ENCODE measurements around the gene RARB. TPM values are rescaled to one million over a fixed set of nuclear protein-coding genes. Genes with fewer than 3 reads are reported as not detected.

RARB gene
- total and polyA plus RNA-seq, 8 donors = 1.7 to 28.0 (median 9.0) TPM

DNA sequence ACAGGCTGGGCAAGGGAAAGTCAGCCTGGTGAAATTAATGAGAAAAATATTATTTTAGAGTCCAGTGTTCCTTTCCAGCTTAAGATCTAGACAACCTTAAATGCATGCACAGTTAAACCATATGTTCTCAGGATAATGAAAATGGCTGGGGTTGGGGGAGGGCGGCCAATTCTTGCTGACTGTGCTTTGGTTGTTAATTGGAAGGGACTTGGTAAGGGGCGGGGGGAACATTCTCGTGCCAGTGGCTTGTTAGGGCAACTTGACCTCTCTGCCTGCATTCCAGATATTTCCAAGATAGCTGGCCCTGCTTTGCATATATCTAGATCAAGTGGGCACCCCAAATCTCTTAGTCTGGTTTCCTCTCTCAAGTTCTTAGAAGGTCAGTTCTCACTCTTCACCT, 124.2 kb downstream of the RARB start:
- no peak overlapping the region for H3K27ac ChIP-seq
- no peaks in the 10 kb centered on the region for H3K9me3 ChIP-seq
- 87 to 95% (median 92%) methylated on average over 3 of the region's 3 CpGs for WGBS, 5 donors
- no peaks in the 10 kb centered on the region for H3K36me3 ChIP-seq
- no peak for DNase-seq
- TF ChIP-seq POLR2A (IDR thresholded peaks at IDR 0.05) (no peak), POLR2AphosphoS5 (IDR thresholded peaks at IDR 0.05) (no peak), EP300 (IDR thresholded peaks at IDR 0.05) (no peak)
- TF ChIP-seq, protein P1, sequence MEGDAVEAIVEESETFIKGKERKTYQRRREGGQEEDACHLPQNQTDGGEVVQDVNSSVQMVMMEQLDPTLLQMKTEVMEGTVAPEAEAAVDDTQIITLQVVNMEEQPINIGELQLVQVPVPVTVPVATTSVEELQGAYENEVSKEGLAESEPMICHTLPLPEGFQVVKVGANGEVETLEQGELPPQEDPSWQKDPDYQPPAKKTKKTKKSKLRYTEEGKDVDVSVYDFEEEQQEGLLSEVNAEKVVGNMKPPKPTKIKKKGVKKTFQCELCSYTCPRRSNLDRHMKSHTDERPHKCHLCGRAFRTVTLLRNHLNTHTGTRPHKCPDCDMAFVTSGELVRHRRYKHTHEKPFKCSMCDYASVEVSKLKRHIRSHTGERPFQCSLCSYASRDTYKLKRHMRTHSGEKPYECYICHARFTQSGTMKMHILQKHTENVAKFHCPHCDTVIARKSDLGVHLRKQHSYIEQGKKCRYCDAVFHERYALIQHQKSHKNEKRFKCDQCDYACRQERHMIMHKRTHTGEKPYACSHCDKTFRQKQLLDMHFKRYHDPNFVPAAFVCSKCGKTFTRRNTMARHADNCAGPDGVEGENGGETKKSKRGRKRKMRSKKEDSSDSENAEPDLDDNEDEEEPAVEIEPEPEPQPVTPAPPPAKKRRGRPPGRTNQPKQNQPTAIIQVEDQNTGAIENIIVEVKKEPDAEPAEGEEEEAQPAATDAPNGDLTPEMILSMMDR (IDR thresholded peaks at IDR 0.05) = no peak
- H3K4me1 ChIP-seq = peaks cover 0 to 15% (median 6%) of the 10 kb centered on the region in 4 donors
- intact Hi-C loops (cut with DNase I; ENCODE audit: low total_unique reads) = no loop called here
- H3K27me3 ChIP-seq = no peaks in the 10 kb centered on the region
- no peak overlapping the region for H3K4me3 ChIP-seq

DNA sequence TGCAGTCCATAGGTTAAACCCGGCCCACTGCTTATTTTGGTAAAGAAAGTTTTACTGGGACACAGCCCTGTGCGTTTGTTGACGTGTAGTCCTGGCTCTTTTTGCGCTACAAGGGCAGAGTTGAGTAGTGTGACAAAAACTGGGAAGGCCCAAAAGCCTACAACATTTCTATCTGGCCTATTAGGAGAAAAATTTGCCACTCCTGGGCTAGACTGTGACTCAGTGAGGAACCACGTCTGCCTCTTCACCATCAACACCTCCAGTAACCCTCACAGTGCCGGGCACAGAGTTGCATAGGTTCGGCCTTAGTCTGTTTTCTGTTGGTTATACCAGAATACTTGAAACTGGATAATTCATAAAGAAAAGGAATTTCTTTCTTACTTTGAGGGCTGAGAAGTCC, 126.3 kb downstream of the RARB start:
- no peaks in the 10 kb centered on the region for H3K27me3 ChIP-seq
- H3K36me3 ChIP-seq = no peaks in the 10 kb centered on the region
- no peak overlapping the region for H3K4me3 ChIP-seq
- peaks cover 5 to 28% (median 19%) of the 10 kb centered on the region in 4 donors for H3K4me1 ChIP-seq
- DNase-seq = no peak
- TF ChIP-seq POLR2AphosphoS5 (IDR thresholded peaks at IDR 0.05) (no peak), POLR2A (IDR thresholded peaks at IDR 0.05) (no peak), EP300 (IDR thresholded peaks at IDR 0.05) (no peak)
- TF ChIP-seq, protein P1 (IDR thresholded peaks at IDR 0.05) = no peak
- 94 to 97% (median 96%) methylated on average over 7 of the region's 7 CpGs for WGBS, 5 donors
- intact Hi-C loops (cut with DNase I; ENCODE audit: low total_unique reads) = no loop called here
- H3K27ac ChIP-seq = no peak overlapping the region
- no peaks in the 10 kb centered on the region for H3K9me3 ChIP-seq

DNA sequence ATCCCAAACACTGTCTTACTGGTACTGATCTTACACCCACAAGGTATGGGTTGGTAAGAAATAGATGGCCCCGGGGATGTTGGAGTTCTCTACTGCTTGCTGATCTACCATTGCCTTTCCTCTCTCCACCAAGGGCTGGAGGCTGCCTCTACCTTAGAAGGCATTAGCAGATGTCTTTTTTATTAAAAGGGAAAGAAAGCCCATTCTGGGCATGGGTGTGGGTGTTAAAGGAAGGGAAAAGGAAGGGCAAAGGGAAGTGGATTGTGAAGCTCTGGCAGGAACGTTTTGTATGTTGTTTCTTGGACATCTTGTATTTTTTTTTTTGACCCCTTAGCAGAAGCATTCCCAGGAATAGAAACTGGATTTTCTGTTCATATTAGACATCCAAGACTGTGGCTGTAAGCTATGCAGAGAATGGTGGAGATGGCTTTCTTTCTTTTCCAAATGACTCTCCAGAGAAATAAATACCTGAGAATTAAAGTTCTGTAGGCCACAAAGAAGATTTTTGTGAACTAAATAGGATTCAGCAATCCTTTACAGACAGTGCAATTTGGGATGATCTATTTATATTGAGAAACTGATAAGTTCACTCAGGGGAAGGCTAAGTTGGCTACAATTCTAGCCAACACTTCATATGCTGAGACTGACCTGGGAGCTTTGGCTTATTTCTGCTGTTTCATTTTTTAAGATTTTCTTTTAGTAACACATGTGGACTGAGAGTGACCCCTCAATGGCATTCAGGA, 127.8 kb downstream of the RARB start:
- Histone ChIP-seq H3K9me3 (no peaks in the 10 kb centered on the region), H3K27ac (no peak overlapping the region), H3K27me3 (no peaks in the 10 kb centered on the region), H3K4me3 (no peak overlapping the region), H3K4me1 (peaks cover 5 to 28% (median 19%) of the 10 kb centered on the region in 4 donors), H3K36me3 (no peaks in the 10 kb centered on the region)
- WGBS, 5 donors = 56 to 66% (median 64%) methylated on average over 2 of the region's 2 CpGs
- DNase-seq = peak in 1 of 2 donors; percentile 27
- intact Hi-C loops (cut with DNase I; ENCODE audit: low total_unique reads) = no loop called here
- TF ChIP-seq EP300 (IDR thresholded peaks at IDR 0.05) = no peak
- TF ChIP-seq, protein P1 (IDR thresholded peaks at IDR 0.05) = no peak
- no peak for TF ChIP-seq POLR2AphosphoS5 (IDR thresholded peaks at IDR 0.05)
- no peak for TF ChIP-seq POLR2A (IDR thresholded peaks at IDR 0.05)

DNA sequence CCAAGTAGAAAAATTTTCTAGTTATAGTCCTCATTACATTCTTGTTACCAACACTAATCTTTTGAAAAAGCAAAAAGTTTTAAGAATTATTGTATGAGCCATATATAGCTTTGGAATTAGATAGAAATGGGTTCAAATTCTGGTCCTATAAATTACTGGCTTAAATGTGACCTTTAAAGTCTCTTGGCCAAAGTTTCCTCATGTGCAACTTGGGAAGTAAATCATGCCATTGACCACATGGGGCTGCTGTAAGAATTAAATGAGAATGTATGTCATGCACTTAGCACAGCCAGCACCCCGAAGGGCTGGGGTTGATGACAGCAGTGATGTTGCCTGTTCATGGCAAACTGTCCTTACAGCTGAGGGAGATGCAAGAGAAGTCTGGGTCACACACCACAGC, 128.4 kb downstream of the RARB start:
- TF ChIP-seq POLR2AphosphoS5 (IDR thresholded peaks at IDR 0.05) = no peak
- TF ChIP-seq EP300 (IDR thresholded peaks at IDR 0.05) = no peak
- TF ChIP-seq, protein P1 (IDR thresholded peaks at IDR 0.05) = no peak
- TF ChIP-seq POLR2A (IDR thresholded peaks at IDR 0.05) = no peak
- no peak overlapping the region for H3K27ac ChIP-seq
- peaks cover 5 to 28% (median 19%) of the 10 kb centered on the region in 4 donors for H3K4me1 ChIP-seq
- no peak overlapping the region for H3K4me3 ChIP-seq
- H3K9me3 ChIP-seq = no peaks in the 10 kb centered on the region
- intact Hi-C loops (cut with DNase I; ENCODE audit: low total_unique reads) = no loop called here
- no peaks in the 10 kb centered on the region for H3K36me3 ChIP-seq
- no peak for DNase-seq
- no peaks in the 10 kb centered on the region for H3K27me3 ChIP-seq
- 61 to 86% (median 83%) methylated on average over 1 of the region's 1 CpG for WGBS, 5 donors

Data from stomach (tissue), 9 donors.